Activated CD4-positive, alpha-beta T cell treated with anti-CD3 and anti-CD28 coated beads, Interleukin-2, Interleukin-6, amounts not matched to agents 100 ng/mL and 50 ng/mL, durations not matched to agents 16 hours and 8 hours (primary cell): ENCODE results near the gene ETS1.

Experiments
- DNase-seq: peaks from one replicate; pipeline ENCODE4 v3.0.0-alpha.2; 2020

Gene ETS1

DNA sequence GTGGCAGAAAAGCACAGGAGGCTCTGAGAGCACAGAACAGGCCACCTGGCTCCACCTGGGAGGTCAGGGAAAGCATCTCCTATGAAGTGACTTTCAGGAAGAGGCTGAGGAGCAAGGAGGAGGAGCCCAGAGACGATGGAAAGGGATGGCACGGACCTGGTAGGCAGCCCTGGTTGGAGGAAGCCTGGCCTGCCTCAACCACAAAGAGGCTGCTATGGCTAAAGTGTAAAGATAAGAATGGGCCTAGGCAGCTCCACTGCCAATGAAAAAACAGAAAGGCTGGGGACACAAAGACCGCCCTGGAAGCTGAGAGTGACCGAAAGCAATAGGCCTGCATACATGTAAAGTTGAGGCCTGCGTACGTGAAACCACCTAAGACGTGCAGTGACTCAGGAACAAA, 31.2 kb upstream of the ETS1 start:
- DNase-seq = no peak

DNA sequence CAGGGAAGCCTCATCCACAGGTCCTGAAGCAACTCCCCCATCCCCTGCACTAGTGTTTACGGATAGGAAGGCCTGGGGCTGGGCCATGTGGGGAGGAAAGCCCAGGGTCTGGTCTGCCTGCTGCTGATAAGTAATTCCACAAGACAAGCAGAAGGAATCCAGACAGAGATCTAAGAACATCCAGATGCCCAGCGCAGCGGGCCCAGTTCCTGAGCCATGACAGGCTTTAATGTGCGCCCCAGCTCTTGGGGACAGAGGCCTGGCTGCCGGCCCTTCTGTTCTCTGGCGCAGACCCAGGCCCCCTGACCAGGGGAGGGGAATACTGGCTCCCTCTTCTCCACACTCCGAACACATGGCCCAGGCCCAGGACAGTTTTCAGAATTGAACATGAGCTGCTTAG, 28.8 kb upstream of the ETS1 start:
- DNase-seq = no peak

GRCh38 chr11:128615612-128616011, 28.3 kb upstream of the ETS1 start:
- DNase-seq = no peak

GRCh38 chr11:128615076-128615475, 27.7 kb upstream of the ETS1 start:
- no peak for DNase-seq

GRCh38 chr11:128614026-128614425, 26.7 kb upstream of the ETS1 start:
- DNase-seq = no peak

DNA sequence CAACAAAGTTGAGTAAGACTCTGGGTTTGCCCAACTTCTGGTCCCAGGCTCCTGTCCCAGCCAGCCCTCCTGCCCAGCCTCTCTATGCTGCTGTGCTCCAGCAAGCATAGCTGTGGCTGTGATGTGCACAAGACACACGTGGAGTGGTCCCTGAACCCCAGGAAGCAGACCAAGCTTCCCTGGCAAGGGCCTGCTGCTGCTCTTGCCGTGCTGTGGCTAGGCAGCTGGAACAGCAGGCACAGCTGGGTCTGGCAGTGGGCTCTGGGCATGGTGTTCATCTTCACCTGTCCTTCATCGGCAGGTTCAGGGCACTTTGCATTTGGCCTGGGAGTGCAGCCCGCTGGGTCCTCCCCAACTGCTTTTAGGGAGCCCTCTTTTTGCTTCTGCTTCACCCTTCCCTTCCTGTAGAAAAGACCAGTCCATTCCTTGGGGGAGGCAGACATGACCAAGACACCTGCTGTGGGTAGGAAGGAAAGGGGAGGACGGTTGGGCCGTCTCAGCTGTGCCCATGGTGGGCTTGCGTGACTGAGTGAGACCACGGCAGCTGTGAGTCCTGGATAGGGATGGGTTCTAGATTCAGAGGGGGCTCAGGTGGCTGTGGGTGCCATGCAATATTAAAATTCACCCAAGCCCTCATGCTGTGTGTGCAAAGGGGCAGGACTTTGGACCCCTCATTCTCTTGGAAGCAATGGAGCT, 26.1 kb upstream of the ETS1 start:
- DNase-seq = no peak

DNA sequence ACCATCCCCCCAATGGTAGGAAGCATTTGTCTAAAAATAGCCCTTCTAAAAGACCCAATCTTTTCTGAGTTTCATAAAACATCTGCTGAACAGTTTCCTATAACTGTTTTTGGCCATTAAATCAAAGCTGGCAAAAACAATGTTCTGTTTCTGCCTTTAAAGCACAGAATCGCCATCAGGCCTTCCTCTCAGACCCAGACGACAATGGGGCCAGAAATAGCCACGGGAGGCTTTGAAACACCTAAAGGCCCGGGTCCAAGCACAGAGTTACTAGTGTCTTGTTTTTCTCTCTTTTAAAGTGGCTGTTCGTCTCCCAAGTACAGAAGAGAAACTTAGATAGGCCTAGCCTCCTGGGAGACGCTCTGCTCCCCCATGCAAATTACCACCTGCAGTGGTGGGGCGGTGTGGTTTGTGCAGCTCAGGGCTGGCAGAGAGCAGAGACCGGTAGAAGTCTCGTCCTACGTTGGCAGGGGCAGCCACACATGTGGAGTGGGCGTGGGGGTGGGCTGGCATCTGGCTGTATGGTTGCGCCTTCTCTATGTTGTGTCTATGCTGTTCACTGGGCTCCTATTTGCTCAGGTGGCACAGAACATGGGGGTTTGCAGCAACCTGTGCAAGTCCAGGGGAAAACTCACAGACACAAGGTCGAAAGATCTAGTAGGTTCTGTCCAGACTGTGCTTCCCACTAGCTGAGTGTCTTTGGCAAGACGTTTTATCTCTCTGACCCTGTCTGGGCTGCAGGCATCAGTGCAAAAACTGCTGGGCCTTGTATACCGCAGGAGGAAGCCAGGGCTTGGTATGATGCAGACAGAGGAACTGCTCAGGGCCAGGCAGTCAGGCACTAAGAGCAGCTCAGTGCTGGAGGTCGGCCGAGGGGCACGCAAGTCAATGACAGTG, 23.6 kb upstream of the ETS1 start:
- peak; percentile 44 for DNase-seq

- DNase-seq = no peak
Measured at GRCh38 chr11:128609785-128610184, 22.4 kb upstream of the ETS1 start.

DNA sequence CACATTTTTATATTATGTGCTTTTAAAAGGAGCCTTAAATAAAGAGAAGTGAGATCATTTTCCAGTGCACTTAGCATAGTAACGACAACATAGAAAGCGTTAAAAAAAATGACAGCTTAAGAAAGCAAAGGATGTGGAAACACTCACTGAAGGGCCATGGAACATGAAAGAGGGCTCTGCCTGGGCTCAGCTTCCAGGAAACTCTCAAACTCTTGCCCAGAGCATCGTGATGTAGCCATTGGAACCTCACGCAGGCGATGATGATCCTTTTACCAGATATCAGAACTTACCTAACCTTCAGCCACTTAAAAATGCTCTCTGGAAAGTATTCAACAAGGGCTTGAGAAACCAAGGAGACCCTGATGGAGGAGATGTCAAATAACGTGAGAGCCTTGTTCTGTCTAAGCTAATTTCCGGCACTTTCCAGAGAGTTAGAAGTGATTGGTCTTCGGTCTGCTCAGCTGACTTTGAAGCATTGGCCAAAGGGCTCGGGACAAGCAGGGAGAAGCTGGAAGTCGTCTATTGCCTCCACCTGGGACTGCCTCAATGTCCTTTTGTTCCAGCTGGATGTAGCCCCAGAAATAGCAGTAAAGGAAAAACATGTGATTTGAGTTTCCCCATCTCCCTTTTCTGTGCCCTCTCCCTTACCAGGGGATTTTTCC, 21.5 kb upstream of the ETS1 start:
- DNase-seq = no peak

DNA sequence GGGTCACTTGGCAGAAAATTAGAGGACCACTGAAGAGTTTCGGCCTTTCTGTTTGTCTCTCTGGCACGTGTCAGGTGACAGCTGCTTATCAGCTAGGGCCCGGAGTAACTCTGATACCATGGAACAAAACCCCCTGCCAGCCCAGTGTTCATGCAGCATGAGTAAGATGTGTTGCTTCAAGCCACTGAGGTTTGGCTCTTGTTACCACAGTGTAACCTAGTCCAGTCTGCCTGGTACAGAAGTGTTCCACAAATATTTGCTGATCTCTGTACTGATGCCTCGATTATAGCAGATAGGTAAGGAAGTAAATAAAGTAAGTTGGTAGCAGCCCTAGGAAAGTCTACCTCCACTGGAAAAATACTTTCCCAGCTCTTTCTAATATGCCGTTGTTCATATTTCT, 20.5 kb upstream of the ETS1 start:
- no peak for DNase-seq

GRCh38 chr11:128604723-128605122, 17.4 kb upstream of the ETS1 start:
- DNase-seq = no peak

- no peak for DNase-seq
Measured at GRCh38 chr11:128603752-128604414, 16.5 kb upstream of the ETS1 start.

DNA sequence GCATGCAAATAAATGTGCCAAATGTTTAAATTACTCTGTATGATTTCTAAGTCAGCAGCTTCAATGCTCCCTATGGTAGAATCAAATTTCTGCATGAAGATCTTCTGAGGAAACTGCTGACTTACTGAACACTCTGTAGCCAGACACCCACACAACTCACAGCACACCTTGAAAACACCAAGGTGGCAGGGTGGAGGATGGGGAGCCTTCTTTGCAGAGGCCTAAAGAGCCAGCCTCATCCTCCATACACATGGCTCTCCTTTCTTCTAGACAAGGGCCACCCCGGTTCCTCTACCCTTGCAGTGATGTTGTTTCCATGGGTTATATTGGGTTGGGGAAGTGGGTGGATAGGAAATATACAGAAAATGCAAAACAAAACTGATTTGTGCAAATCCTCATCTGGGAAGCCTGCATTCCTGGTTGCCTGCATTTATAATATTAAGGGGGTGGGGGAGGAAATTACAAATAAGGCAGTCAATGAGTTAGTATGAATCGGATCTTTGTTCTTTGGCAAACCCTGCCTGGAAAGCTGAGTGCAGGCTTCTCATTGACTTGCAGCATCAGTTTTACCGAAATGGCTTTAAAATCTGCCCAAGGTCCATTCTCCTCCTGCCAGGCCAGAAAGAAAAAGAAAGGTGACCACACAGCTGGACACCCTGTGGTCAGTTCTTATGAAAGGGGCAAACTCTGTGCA, 15.8 kb upstream of the ETS1 start:
- DNase-seq = no peak

DNA sequence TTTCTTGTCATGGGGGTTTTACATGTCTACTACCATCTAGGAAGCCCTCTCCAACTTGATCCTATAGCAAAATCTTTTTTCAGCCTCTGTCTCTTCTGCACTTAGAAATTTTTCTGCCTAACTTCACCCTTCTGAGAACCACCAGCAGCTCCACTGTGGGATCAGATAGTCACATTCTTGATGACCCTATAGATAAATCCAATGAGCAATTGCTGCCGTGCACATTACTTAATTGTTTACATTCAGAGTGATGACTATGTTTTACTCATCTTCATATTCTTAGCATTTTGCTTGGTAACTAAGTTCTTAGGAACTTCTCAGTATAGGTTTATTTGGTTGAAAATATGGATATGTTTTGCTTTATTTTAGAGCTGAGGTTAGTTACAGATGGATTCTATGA, 12.4 kb upstream of the ETS1 start:
- no peak for DNase-seq

DNA sequence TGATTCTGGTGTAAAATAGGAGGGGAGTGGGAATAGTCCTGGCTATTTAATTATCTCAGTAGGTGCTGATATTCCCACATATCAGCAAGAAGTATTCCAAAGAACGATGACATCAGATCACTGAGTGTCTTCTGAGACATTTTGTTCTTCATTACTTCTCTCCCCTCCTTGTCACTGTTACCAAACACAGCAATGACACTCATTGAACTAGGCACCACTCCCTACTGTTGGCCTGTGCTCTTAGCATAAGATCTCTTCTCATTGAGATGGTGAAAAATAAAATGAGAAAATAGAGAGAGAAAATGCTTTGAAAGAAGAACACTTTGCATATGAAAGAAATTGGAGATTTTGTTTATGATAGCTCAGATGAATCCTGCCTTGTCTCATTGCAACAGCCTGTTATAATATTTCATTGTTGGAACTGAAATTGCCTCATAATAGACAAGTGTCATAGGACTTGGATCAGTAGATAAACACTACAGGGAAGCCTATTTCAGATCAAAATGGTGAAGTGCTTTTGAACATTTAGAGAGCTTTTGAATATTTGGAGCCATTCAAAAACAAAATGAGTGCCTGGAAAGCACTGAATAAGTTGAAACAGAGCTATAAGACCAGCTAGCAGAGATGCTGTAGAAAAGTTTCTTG, 11.3 kb upstream of the ETS1 start:
- no peak for DNase-seq

DNA sequence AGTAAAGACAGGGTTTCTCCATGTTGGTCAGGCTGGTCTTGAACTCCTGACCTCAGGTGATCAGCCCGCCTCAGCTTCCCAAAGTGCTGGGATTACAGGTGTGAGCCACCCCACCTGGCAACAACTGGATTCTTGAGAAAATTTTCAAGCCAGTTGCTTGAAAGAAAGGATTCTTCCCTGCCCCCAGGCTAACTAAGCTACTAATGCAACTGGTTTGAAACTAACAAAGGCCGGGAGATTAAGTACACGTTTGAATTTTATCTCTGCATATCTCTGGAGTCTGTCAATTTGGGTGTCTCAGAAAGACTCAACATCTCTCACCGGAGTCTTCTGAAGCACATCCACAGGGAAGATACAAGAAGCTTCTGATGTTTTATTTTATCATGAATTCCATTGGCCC, 10.7 kb upstream of the ETS1 start:
- no peak for DNase-seq

GRCh38 chr11:128597209-128597608, 9.9 kb upstream of the ETS1 start:
- no peak for DNase-seq

- DNase-seq = no peak
Measured at GRCh38 chr11:128596250-128596649, 8.9 kb upstream of the ETS1 start.

GRCh38 chr11:128595775-128596174, 8.4 kb upstream of the ETS1 start:
- DNase-seq = no peak

GRCh38 chr11:128595221-128595620, 7.9 kb upstream of the ETS1 start:
- no peak for DNase-seq

DNA sequence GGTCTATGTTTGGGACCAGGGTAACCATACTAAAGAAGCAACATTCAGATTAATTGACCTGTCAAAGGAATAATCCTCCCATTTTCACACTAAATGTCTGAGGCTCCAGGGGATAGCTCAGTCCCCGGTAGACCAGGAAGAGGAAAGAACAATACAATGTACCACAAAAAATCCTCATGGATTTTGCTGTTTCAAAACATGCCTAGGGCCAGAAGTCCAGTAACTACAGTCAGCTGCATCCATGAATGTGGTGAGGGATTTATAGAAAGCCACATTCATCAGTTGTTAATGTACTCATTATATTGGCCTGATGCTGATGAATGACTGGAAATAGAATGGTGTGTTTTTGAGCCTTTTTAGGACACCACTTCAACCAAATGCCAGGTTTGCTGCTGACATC, 6.9 kb upstream of the ETS1 start:
- no peak for DNase-seq

- no peak for DNase-seq
Measured at GRCh38 chr11:128593281-128593680, 5.9 kb upstream of the ETS1 start.
